OCI-LY3 (cell line): Measurements from ENCODE around the gene CMTM1.
A peak's percentile ranks its signal among the peaks of the same experiment; 100 is the strongest.

Experiments
- H2AFZ ChIP-seq: fragments of 200-600, 300-600 bp; shearing (Covaris generic); 2 replicates; pipeline ENCODE4 v1.6.0; 2014; ENCODE audit warnings: antibody characterized with exemption, low read depth, low read length
- H3K27ac ChIP-seq: fragments of 200-600, 300-600 bp; sonication (generic); 2 replicates; pipeline ENCODE4 v1.5.1; 2014; ENCODE audit warnings: mild to moderate bottlenecking, low read length, moderate library complexity, mixed read lengths
- H3K27me3 ChIP-seq: fragments of 200-600, 300-600 bp; sonication (generic); 2 replicates; pipeline ENCODE4 v1.6.1; 2014; ENCODE audit warnings: low read depth, low read length, mixed read lengths
- H3K36me3 ChIP-seq: fragments of 200-600, 300-600 bp; sonication (generic); replicated peaks from 2 replicates; pipeline ENCODE3; 2014; ENCODE audit warnings: low read depth, low read length, mixed read lengths
- H3K4me1 ChIP-seq: fragments of 300-600, 200-600 bp; sonication (generic); 2 replicates; pipeline ENCODE4 v1.6.1; 2014; ENCODE audit warnings: low read length, mixed read lengths
- H3K4me2 ChIP-seq: fragments of 200-600, 300-600 bp; sonication (generic); 2 replicates; pipeline ENCODE4 v1.6.1; 2014; ENCODE audit warnings: low read length, mixed read lengths
- H3K4me3 ChIP-seq: fragments of 300-600, 200-600 bp; sonication (generic); 2 replicates; pipeline ENCODE4 v1.5.1; 2014; ENCODE audit warnings: antibody characterized with exemption, mild to moderate bottlenecking, low read length, moderate library complexity
- H3K79me2 ChIP-seq: fragments of 300-600, 200-600 bp; shearing (Covaris generic); 2 replicates; pipeline ENCODE4 v1.6.1; 2014; ENCODE audit warnings: mild to moderate bottlenecking, low read length, mixed read lengths
- H3K9ac ChIP-seq: fragments of 300-600, 200-600 bp; shearing (Covaris generic); 2 replicates; pipeline ENCODE4 v1.6.0; 2014; ENCODE audit warnings: mild to moderate bottlenecking, low read length, moderate library complexity
- H3K9me3 ChIP-seq: fragments of 200-600, 300-600 bp; shearing (Covaris generic); 2 replicates; pipeline ENCODE4 v1.6.1; 2014; ENCODE audit warnings: low read length, mixed read lengths; ENCODE audit not compliant: insufficient read depth
- H4K20me1 ChIP-seq: fragments of 200-600, 300-600 bp; sonication (generic); 2 replicates; pipeline ENCODE4 v1.6.1; 2016; ENCODE audit warnings: low read length, mixed read lengths; ENCODE audit not compliant: insufficient read depth
- EZH2phosphoT487 ChIP-seq: fragments of 200-600 bp; shearing (Covaris generic); IDR thresholded peaks from 2 replicates; pipeline ENCODE4 v1.6.1; 2018; ENCODE audit warnings: antibody characterized with exemption, mixed run types, low read depth
- TF ChIP-seq, protein P1 (sequence below): fragments of 200-600, 300-600 bp; sonication (generic); IDR thresholded peaks from 2 replicates; pipeline ENCODE4 v1.5.1; 2014; ENCODE audit warnings: antibody characterized with exemption, low read length, low read depth

The CMTM1 gene

GRCh38 chr16:66517586-66518263 is 48.5 kb upstream of the CMTM1 start:
- Histone ChIP-seq H3K4me1 (peaks cover 64% of the 10 kb centered on the region), H3K4me3 (peak overlapping the region; percentile 75), H3K4me2 (peak overlapping the region; percentile 94), H2AFZ (no peak overlapping the region), H4K20me1 (no peaks in the 10 kb centered on the region), H3K9ac (peak overlapping the region; percentile 84), H3K27me3 (peaks cover 6% of the 10 kb centered on the region), H3K79me2 (no peaks in the 10 kb centered on the region), H3K9me3 (no peaks in the 10 kb centered on the region), H3K36me3 (no peaks in the 10 kb centered on the region), H3K27ac (peak overlapping the region; percentile 89)
- TF ChIP-seq, protein P1, sequence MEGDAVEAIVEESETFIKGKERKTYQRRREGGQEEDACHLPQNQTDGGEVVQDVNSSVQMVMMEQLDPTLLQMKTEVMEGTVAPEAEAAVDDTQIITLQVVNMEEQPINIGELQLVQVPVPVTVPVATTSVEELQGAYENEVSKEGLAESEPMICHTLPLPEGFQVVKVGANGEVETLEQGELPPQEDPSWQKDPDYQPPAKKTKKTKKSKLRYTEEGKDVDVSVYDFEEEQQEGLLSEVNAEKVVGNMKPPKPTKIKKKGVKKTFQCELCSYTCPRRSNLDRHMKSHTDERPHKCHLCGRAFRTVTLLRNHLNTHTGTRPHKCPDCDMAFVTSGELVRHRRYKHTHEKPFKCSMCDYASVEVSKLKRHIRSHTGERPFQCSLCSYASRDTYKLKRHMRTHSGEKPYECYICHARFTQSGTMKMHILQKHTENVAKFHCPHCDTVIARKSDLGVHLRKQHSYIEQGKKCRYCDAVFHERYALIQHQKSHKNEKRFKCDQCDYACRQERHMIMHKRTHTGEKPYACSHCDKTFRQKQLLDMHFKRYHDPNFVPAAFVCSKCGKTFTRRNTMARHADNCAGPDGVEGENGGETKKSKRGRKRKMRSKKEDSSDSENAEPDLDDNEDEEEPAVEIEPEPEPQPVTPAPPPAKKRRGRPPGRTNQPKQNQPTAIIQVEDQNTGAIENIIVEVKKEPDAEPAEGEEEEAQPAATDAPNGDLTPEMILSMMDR = no peak
- no peak for TF ChIP-seq EZH2phosphoT487

- H3K27ac ChIP-seq = peak overlapping the region; percentile 80
Observed at GRCh38 chr16:66519482-66520373, 46.5 kb upstream of the CMTM1 start.

GRCh38 chr16:66520406-66521170 is 45.7 kb upstream of the CMTM1 start:
- Histone ChIP-seq H3K27me3 (peaks cover 18% of the 10 kb centered on the region), H3K27ac (peak overlapping the region; percentile 80), H3K36me3 (no peaks in the 10 kb centered on the region), H4K20me1 (no peaks in the 10 kb centered on the region), H3K4me2 (peak overlapping the region; percentile 71), H3K9ac (peak overlapping the region; percentile 41; the same call in 1 of the 2 replicates), H3K79me2 (no peaks in the 10 kb centered on the region), H3K9me3 (no peaks in the 10 kb centered on the region), H2AFZ (no peak overlapping the region), H3K4me1 (peaks cover 93% of the 10 kb centered on the region), H3K4me3 (peak overlapping the region; percentile 33; the same call in 1 of the 2 replicates)
- TF ChIP-seq, protein P1 = no peak
- no peak for TF ChIP-seq EZH2phosphoT487

More at GRCh38 chr16:66519482-66520373, 46.5 kb upstream of the CMTM1 start:
- peak overlapping the region; percentile 41; the same call in 1 of the 2 replicates for H3K9ac ChIP-seq
- H2AFZ ChIP-seq = no peak overlapping the region
- H3K27me3 ChIP-seq = peaks cover 11% of the 10 kb centered on the region
- H3K9me3 ChIP-seq = no peaks in the 10 kb centered on the region
- H4K20me1 ChIP-seq = no peaks in the 10 kb centered on the region
- H3K4me2 ChIP-seq = peak overlapping the region; percentile 71
- H3K79me2 ChIP-seq = no peaks in the 10 kb centered on the region
- peak overlapping the region; percentile 33; the same call in 1 of the 2 replicates for H3K4me3 ChIP-seq
- no peaks in the 10 kb centered on the region for H3K36me3 ChIP-seq
- peaks cover 84% of the 10 kb centered on the region for H3K4me1 ChIP-seq
- TF ChIP-seq, protein P1 = no peak
- no peak for TF ChIP-seq EZH2phosphoT487
